Airway epithelial cell (primary cell): ENCODE results near the gene TANGO2. TPM values are rescaled to one million over a fixed set of nuclear protein-coding genes. Genes with fewer than 3 reads are reported as not detected.

ENCODE experiments used
- total RNA-seq: library from RNA; depleted of rRNA; stranded (reverse); fragments of >200 nt; gene quantifications from 2 replicates; pipeline ENCODE4 v1.2.3, GENCODE V29; 2015

TANGO2 gene
- 17.0 and 18.9 TPM in 2 replicates for total RNA-seq

GRCh38 chr22:20020533-20021195 lies at the start of gene TANGO2:
Gene TANGO2, plus strand, starts transcription at chr22:20021110. Its CDS starts 15,689 bp downstream, at chr22:20036799.

GRCh38 chr22:20016734-20017621 lies 3.9 kb upstream of the TANGO2 start, which contains the start of gene ARVCF:
Gene ARVCF, minus strand, starts transcription at chr22:20016823. Its CDS starts 26,029 bp downstream, at chr22:19990794.

GRCh38 chr22:20079745-20080444 lies 59.0 kb downstream of the TANGO2 start, which contains the start of gene DGCR8:
Gene DGCR8, plus strand, starts transcription at chr22:20080241. Its CDS starts 5,723 bp downstream, at chr22:20085964.

GRCh38 chr22:20115691-20116375 lies 94.9 kb downstream of the TANGO2 start, which contains the start of gene RANBP1:
Gene RANBP1, plus strand, starts transcription at chr22:20116104. Its CDS starts 81 bp downstream, at chr22:20116185.

Other genes starting within 250 kb of the TANGO2 start
- gene GNB1L, start 166.2 kb upstream of the TANGO2 start, total RNA-seq, result 13.0 and 24.8 TPM in 2 replicates
- gene RTL10, start 166.2 kb upstream of the TANGO2 start, total RNA-seq, result 18.2 and 23.2 TPM in 2 replicates
- gene COMT, start 79.3 kb upstream of the TANGO2 start, total RNA-seq, result 281 and 359 TPM in 2 replicates
- gene TXNRD2, start 79.3 kb upstream of the TANGO2 start, total RNA-seq, result 14.1 and 21.9 TPM in 2 replicates
- 16.7 and 19.0 TPM in 2 replicates for gene ARVCF, start 4.3 kb upstream of the TANGO2 start, total RNA-seq
- 12.4 and 16.1 TPM in 2 replicates for gene DGCR8, start 59.1 kb downstream of the TANGO2 start, total RNA-seq
- gene RANBP1, start 95.0 kb downstream of the TANGO2 start, total RNA-seq, result 639 and 758 TPM in 2 replicates
- gene TRMT2A, start 96.1 kb downstream of the TANGO2 start, total RNA-seq, result 30.1 and 39.7 TPM in 2 replicates
- gene ZDHHC8, start 110.7 kb downstream of the TANGO2 start, total RNA-seq, result 13.1 and 18.4 TPM in 2 replicates
- gene CCDC188, start 129.9 kb downstream of the TANGO2 start, total RNA-seq, result not detected in 2 replicates
- gene RTN4R, start 247.2 kb downstream of the TANGO2 start, total RNA-seq, result 7.0 and 12.4 TPM in 2 replicates